ENCODE measurements around the gene ATP1A1. TPM values are rescaled to one million over a fixed set of nuclear protein-coding genes. Genes with fewer than 3 reads are reported as not detected.

Gene ATP1A1
- total RNA-seq, 1 experiment from 2014 or later: 239 TPM

GRCh38 chr1:116403496-116404136 lies 30.6 kb downstream of the ATP1A1 start:
- Histone ChIP-seq H3K4me1 (ENCODE audit: insufficient read depth, low read length) (no peaks in the 10 kb centered on the region), H4K8ac (replicated peaks; ENCODE audit: insufficient read length, low read depth, low read length) (no peak overlapping the region), H3K56ac (ENCODE audit: insufficient read length, low read depth, low read length) (no peak overlapping the region), H2BK120ac (ENCODE audit: low read depth, low read length, poor library complexity, severe bottlenecking) (no peak overlapping the region), H2BK5ac (ENCODE audit: insufficient read length, low read length) (no peak overlapping the region), H3T11ph (ENCODE audit: low read length) (no peak overlapping the region), H2BK20ac (ENCODE audit: low read depth, low read length, poor library complexity, severe bottlenecking) (no peak overlapping the region), H3K18ac (ENCODE audit: insufficient read length, low read depth, low read length) (no peak overlapping the region), H2AFZ (ENCODE audit: low read length) (no peak overlapping the region), H3K79me2 (ENCODE audit: insufficient read depth, low read length) (no peaks in the 10 kb centered on the region), H3K4me2 (ENCODE audit: insufficient read depth, insufficient read length, low read length) (no peak overlapping the region), H2BK12ac (ENCODE audit: insufficient read length, low read depth, low read length) (no peak overlapping the region), H2BK15ac (ENCODE audit: low read depth, low read length) (no peak overlapping the region), H4K20me1 (ENCODE audit: control insufficient read depth, insufficient read depth, insufficient read length) (no peaks in the 10 kb centered on the region), H3K27me3 (ENCODE audit: insufficient read depth, low read length) (no peaks in the 10 kb centered on the region), H3K23me2 (ENCODE audit: insufficient read length, low read depth, low read length, poor library complexity, severe bottlenecking) (no peaks in the 10 kb centered on the region), H3K4ac (ENCODE audit: low read depth, low read length) (no peak overlapping the region), H3K14ac (ENCODE audit: insufficient read depth, low read length) (no peak overlapping the region), H4K91ac (ENCODE audit: insufficient read length, low read depth, low read length) (no peak overlapping the region), H3K27ac (ENCODE audit: insufficient read length, low read depth, low read length) (no peak overlapping the region), H4K5ac (ENCODE audit: insufficient read length, low read depth, low read length) (no peak overlapping the region), H2AK5ac (ENCODE audit: insufficient read length, low read length) (no peak overlapping the region), H3K79me1 (ENCODE audit: insufficient read depth, low read depth, low read length, poor library complexity, severe bottlenecking) (no peaks in the 10 kb centered on the region), H3K9me3 (ENCODE audit: control insufficient read depth, low read depth, low read length) (no peaks in the 10 kb centered on the region), H3K23ac (ENCODE audit: insufficient read length, low read depth, low read length) (no peak overlapping the region), H3K9ac (ENCODE audit: extremely low read depth, insufficient read length, low read length) (no peak overlapping the region)
- Mint-ChIP-seq H3K36me3 (ENCODE audit: insufficient read depth in 1 of 3, low read depth in 3 of 3) (peaks cover 59 to 93% (median 87%) of the 10 kb centered on the region in 3 experiments; a peak in 6 of 7 replicates), H3K9me3 (no peaks in the 10 kb centered on the region), H3K4me3 (no peak overlapping the region), H3K27me3 (ENCODE audit: low read depth) (no peaks in the 10 kb centered on the region), H3K4me1 (no peaks in the 10 kb centered on the region), H3K27ac (no peak overlapping the region; a peak in 1 of 7 replicates)
- WGBS (ENCODE audit: extremely low coverage, insufficient read length, low lambda C conversion rate): no CpG with 5 or more reads among the region's 7 CpGs
- no peak for TF ChIP-seq CTCF (conservative IDR thresholded peaks at IDR 0.05)
- DNase-seq: no peak

All from H9 (cell line).